Sigmoid colon (tissue), 7 donors: ENCODE results near the gene DRAP1. TPM values are rescaled to one million over a fixed set of nuclear protein-coding genes. Genes with fewer than 3 reads are reported as not detected.
"Not testable (repeated sequence)": the region's sequence is repeated elsewhere in the genome, so short reads cannot be mapped to it uniquely, and the experiment has no call there.

Experiments used
- DNase-seq: peaks from one replicate; pipeline ENCODE4 v3.0.0-alpha.2; 2019
- H3K27ac ChIP-seq, 4 donors: fragments of 200-600 bp; sonication (generic); one replicate each; pipeline ENCODE4 v1.5.1; 2016 to 2019; ENCODE audit warnings: mild to moderate bottlenecking in 1 of 4
- H3K27me3 ChIP-seq, 3 donors: fragments of 200-600 bp; sonication (generic); one replicate each; pipeline ENCODE4 v1.5.1; 2019; ENCODE audit warnings: mild to moderate bottlenecking in 1 of 3
- H3K36me3 ChIP-seq, 4 donors: fragments of 200-600 bp; sonication (generic); one replicate each; pipeline ENCODE4 v1.5.1; 2016 to 2019
- H3K4me1 ChIP-seq, 4 donors: fragments of 200-600 bp; sonication (generic); one replicate each; pipeline ENCODE4 v1.5.1; 2017 to 2019
- H3K4me3 ChIP-seq, 4 donors: fragments of 200-600 bp; sonication (generic); one replicate each; pipeline ENCODE4 v1.5.1; 2017 to 2019; ENCODE audit warnings: mild to moderate bottlenecking in 2 of 4, moderate library complexity in 1 of 4
- H3K9me3 ChIP-seq, 4 donors: fragments of 200-600 bp in 3 of 4; sonication (generic) in 3 of 4; one replicate each; pipeline versions ENCODE4 v1.5.1 to v1.6.1; 2013 to 2019
- EP300 ChIP-seq, 4 donors: sonication (generic); formaldehyde crosslinking; IDR thresholded peaks; one replicate each; pipeline ENCODE4 v1.6.1; 2017; ENCODE audit warnings: antibody characterized with exemption in 4 of 4
- POLR2A ChIP-seq, 2 donors: fragments of 450-650 bp; IDR thresholded peaks; one replicate each; pipeline ENCODE4 v1.6.1; 2016; ENCODE audit warnings: antibody characterized with exemption in 2 of 2, mild to moderate bottlenecking in 2 of 2, moderate library complexity in 2 of 2
- POLR2AphosphoS5 ChIP-seq, 4 donors: sonication (generic); formaldehyde crosslinking; IDR thresholded peaks; one replicate each; pipeline ENCODE4 v1.6.1; 2017; ENCODE audit warnings: antibody characterized with exemption in 4 of 4
- WGBS, 2 donors: extraction: QIAGEN DNeasy Blood & Tissue Kit; methylation state at CpG; one replicate each; pipeline ENCODE4 v1.1.7; 2013; 5-methylcytosine and 5-hydroxymethylcytosine counted together
- intact Hi-C: fragments of 100-400 bp; cut with DNase I; formaldehyde crosslinking; loops from one replicate; pipeline ENCODE4 v1.15.1; 2023
- polyA plus RNA-seq, 3 donors: library from polyadenylated mRNA; stranded (reverse); fragments of 200-250 nt; gene quantifications; one replicate each; pipeline ENCODE4 v1.2.3, GENCODE V29; 2013
- total RNA-seq, 4 donors: library from RNA; depleted of rRNA; stranded (reverse); fragments of >200 nt; gene quantifications; one replicate each; pipeline ENCODE4 v1.1.0, GENCODE V29; 2016
- TF ChIP-seq, protein P1 (sequence below), 4 experiments: fragments of 450-650 bp in 3 of 4; fragments of 200-600 bp in 1 of 4; IDR thresholded peaks; one replicate each; pipeline ENCODE4 v1.5.1; 2016 to 2019; ENCODE audit warnings: antibody characterized with exemption in 4 of 4, mild to moderate bottlenecking in 3 of 4, moderate library complexity in 2 of 4
- donor health status: healthy with polysubstance abuse.
- donor health status: Bipolar disorder and iron deficiency.
- donor health status: healthy.

DRAP1 gene
- total and polyA plus RNA-seq, 7 donors, result 58.9 to 115 (median 77.5) TPM

DNA sequence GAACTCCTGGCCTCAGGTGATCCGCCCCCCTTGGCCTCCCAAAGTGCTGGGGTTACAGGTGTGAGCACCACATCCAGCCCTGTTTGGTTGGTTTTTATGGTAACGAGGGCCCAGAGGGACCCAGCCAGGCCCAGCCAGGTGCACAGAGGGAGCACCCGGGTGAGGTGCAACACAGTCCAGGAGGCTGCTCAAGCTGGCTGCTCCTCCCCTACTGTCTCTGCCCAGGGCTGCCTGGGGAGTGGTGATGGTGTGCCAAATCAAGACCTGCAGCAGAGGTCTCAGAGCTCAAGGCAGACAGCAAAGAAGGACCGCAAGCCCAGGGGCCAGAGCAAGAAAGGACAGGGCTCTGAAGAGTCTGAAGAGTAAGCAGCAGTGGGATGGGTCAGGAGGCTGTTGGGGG is 27.4 kb downstream of the DRAP1 start:
- Histone ChIP-seq H3K4me3 (no peak overlapping the region), H3K36me3 (no peaks in the 10 kb centered on the region), H3K4me1 (no peaks in the 10 kb centered on the region), H3K27me3 (no peaks in the 10 kb centered on the region), H3K27ac (no peak overlapping the region), H3K9me3 (no peaks in the 10 kb centered on the region)
- TF ChIP-seq POLR2AphosphoS5 (IDR thresholded peaks at IDR 0.05) (no peak), EP300 (IDR thresholded peaks at IDR 0.05) (no peak), POLR2A (IDR thresholded peaks at IDR 0.05) (no peak)
- TF ChIP-seq, protein P1, sequence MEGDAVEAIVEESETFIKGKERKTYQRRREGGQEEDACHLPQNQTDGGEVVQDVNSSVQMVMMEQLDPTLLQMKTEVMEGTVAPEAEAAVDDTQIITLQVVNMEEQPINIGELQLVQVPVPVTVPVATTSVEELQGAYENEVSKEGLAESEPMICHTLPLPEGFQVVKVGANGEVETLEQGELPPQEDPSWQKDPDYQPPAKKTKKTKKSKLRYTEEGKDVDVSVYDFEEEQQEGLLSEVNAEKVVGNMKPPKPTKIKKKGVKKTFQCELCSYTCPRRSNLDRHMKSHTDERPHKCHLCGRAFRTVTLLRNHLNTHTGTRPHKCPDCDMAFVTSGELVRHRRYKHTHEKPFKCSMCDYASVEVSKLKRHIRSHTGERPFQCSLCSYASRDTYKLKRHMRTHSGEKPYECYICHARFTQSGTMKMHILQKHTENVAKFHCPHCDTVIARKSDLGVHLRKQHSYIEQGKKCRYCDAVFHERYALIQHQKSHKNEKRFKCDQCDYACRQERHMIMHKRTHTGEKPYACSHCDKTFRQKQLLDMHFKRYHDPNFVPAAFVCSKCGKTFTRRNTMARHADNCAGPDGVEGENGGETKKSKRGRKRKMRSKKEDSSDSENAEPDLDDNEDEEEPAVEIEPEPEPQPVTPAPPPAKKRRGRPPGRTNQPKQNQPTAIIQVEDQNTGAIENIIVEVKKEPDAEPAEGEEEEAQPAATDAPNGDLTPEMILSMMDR (IDR thresholded peaks at IDR 0.05), result no peak
- DNase-seq, result no peak
- 75 to 87% methylated on average over 4 of the region's 4 CpGs for WGBS, 2 donors
- intact Hi-C loops, result no loop called here

DNA sequence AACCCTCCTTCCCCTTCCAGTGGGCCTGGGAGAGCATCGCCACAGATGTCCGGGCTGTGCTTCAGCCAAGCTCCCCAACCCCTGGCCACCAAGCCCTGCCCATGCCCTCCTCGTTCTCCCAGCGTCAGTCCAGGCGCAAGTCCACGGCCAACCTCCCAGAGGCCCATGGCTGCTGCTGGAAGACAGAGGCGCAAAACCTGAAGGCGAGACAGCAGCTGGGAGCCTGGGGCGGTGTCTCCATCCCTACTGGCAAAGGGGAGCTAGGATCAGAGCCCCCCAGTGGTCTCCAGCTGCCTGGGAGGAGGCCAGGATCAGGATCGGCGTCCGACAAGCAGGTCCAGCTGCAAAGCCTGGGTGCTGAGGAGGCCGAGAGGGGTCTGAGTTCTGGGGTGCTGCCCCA is 27.9 kb downstream of the DRAP1 start:
- Histone ChIP-seq H3K27me3 (no peaks in the 10 kb centered on the region), H3K36me3 (no peaks in the 10 kb centered on the region), H3K4me3 (no peak overlapping the region), H3K4me1 (no peaks in the 10 kb centered on the region), H3K27ac (no peak overlapping the region), H3K9me3 (no peaks in the 10 kb centered on the region)
- TF ChIP-seq, protein P1 (IDR thresholded peaks at IDR 0.05), result no peak
- TF ChIP-seq EP300 (IDR thresholded peaks at IDR 0.05) (no peak), POLR2AphosphoS5 (IDR thresholded peaks at IDR 0.05) (no peak)
- 73 to 79% methylated on average over 13 of the region's 13 CpGs for WGBS, 2 donors
- DNase-seq, result no peak
- intact Hi-C loops, result no loop called here

DNA sequence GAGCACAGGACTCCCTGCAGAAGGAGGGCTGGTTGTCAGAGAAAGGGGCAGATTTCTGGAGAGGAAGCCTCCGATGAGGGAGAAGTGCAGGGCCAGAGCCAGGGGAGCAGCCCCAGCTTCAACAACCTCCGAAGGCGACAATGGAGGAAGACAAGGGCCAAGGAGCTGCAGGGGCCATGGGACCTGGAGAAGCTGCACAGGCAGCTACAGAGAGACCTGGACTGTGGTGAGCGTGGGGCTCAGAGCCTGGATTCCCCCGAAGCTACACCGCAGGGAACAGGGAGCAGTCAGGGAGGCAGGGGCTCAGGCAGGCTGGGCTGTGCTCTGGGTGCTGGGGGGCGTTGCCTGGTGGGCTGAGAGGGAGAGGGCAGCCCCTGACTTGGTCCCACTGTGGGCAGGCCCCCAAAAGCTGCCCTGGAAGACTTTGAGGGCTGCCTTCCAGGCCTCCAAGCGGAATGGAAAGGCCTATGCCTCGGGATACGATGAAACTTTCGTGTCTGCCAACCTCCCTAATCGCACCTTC is 28.4 kb downstream of the DRAP1 start:
- Histone ChIP-seq H3K27me3 (no peaks in the 10 kb centered on the region), H3K4me3 (no peak overlapping the region), H3K36me3 (no peaks in the 10 kb centered on the region), H3K27ac (no peak overlapping the region), H3K9me3 (no peaks in the 10 kb centered on the region), H3K4me1 (no peaks in the 10 kb centered on the region)
- DNase-seq, result no peak
- 85 to 87% methylated on average over 12 of the region's 12 CpGs for WGBS, 2 donors
- TF ChIP-seq EP300 (IDR thresholded peaks at IDR 0.05) (no peak), POLR2A (IDR thresholded peaks at IDR 0.05) (no peak), POLR2AphosphoS5 (IDR thresholded peaks at IDR 0.05) (no peak)
- TF ChIP-seq, protein P1 (IDR thresholded peaks at IDR 0.05), result no peak
- intact Hi-C loops, result no loop called here

DNA sequence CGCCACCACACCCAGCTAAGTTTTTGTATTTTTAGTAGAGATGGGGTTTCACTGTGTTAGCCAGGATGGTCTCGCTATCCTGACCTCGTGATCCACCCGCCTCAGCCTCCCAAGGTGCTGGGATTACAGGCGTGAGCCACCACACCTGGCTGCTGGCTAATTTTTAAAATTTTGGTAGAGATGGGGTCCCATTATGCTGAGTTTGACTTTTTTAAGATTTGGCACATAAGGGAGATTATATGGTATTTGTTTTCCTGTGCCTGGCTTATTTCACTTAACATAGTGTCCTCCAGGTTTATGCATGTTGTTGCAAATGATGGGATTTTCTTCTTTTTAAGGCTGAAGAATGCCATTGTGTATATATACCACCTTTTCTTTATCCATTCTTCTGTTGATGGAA is 31.5 kb downstream of the DRAP1 start:
- WGBS, 2 donors, result 94% methylated on average over 5 of the region's 5 CpGs
- H3K4me3 ChIP-seq, H3K27me3 ChIP-seq, H3K36me3 ChIP-seq, H3K27ac ChIP-seq, H3K4me1 ChIP-seq, intact Hi-C loops, DNase-seq, H3K9me3 ChIP-seq: not testable (repeated sequence)

DNA sequence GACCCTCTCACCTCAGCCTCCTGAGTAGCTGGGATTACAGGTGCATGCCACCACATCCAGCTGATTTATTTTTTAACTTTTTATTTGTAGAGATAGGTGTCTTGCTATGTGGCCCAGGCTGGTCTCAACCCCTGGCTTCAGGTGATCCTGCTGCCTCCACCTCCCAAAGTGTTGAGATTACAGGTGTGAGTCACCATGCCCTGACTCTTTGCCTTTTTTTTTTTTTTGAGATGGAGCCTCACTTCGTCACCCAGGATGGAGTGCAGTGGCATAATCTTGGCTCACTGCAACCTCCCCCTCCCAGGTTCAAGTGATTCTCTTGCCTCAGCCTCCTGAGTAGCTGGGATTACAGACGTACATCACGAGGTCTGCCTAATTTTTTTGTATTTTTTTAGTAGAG is 32.4 kb downstream of the DRAP1 start:
- H3K27ac ChIP-seq, H3K27me3 ChIP-seq, H3K9me3 ChIP-seq, intact Hi-C loops, H3K36me3 ChIP-seq, H3K4me1 ChIP-seq, DNase-seq, H3K4me3 ChIP-seq: not testable (repeated sequence)
- 48 to 67% methylated on average over 3 of the region's 3 CpGs for WGBS, 2 donors

DNA sequence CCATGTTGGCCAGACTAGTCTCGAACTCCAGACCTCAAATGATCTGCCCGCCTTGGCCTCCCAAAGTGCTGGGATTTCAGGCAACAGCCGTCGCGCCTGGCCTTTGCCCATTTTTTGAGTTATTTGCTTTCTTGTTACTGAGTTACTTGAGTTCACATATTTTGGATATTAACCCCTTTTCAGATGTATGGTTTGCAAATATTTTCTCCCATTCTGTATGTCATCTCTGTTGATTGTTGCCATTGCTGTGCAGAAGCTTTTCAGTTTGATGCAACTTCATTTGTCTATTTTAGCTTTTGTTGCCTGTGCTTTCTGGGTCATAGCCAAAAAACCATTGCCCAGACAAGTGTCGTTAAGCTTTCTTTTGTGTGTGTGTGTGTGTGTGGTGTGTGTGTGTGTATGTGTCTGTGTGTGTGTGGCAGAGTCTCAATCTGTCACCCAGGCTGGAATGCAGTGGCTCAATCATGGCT is 32.9 kb downstream of the DRAP1 start:
- no peaks in the 10 kb centered on the region for H3K36me3 ChIP-seq
- H3K27me3 ChIP-seq, result peaks cover 0 to 8% (median 0%) of the 10 kb centered on the region in 3 donors
- H3K4me1 ChIP-seq, result no peaks in the 10 kb centered on the region
- no peak overlapping the region for H3K27ac ChIP-seq
- no peaks in the 10 kb centered on the region for H3K9me3 ChIP-seq
- H3K4me3 ChIP-seq, result no peak overlapping the region
- 16 to 67% methylated on average over 6 of the region's 6 CpGs for WGBS, 2 donors
- DNase-seq, result no peak
- intact Hi-C loops, result no loop called here
- TF ChIP-seq, protein P1 (IDR thresholded peaks at IDR 0.05), result no peak
- TF ChIP-seq POLR2A (IDR thresholded peaks at IDR 0.05) (no peak), POLR2AphosphoS5 (IDR thresholded peaks at IDR 0.05) (no peak), EP300 (IDR thresholded peaks at IDR 0.05) (no peak)
